OCI-LY1 (cell line): ENCODE data around the gene LBX2.
"Not testable (repeated sequence)": the region's sequence is repeated elsewhere in the genome, so short reads cannot be mapped to it uniquely, and the experiment has no call there.

Source experiments
- CTCF ChIP-seq: fragments of 200-600 bp; sonication (generic), shearing (Covaris generic); IDR thresholded peaks from 2 replicates; pipeline ENCODE4 v1.5.1; 2017; ENCODE audit warnings: mild to moderate bottlenecking, antibody characterized with exemption, low read length, moderate library complexity, mixed read lengths
- EZH2 ChIP-seq: fragments of 200-600 bp; sonication (generic), shearing (Covaris generic); IDR thresholded peaks from 2 replicates; pipeline ENCODE4 v1.8.0; 2017; ENCODE audit warnings: borderline replicate concordance, mixed run types, mild to moderate bottlenecking, antibody characterized with exemption, low read length, moderate library complexity, mixed read lengths

DNA sequence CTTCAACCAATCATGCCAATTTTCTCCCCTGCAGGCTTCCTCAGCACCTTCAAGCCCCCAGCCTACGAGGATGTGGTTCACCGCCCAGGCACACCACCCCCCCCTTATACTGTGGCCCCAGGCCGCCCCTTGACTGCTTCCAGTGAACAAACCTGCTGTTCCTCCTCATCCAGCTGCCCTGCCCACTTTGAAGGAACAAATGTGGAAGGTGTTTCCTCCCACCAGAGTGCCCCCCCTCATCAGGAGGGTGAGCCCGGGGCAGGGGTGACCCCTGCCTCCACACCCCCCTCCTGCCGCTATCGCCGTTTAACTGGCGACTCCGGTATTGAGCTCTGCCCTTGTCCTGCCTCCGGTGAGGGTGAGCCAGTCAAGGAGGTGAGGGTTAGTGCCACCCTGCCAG is 39.2 kb downstream of the LBX2 start:
- TF ChIP-seq CTCF, EZH2: not testable (repeated sequence)
